Forelimb muscle (tissue), 1 donor: ENCODE measurements around the gene VPS16. TPM values are rescaled to one million over a fixed set of nuclear protein-coding genes. Genes with fewer than 3 reads are reported as not detected.

Source experiments
- DNase-seq: peaks from one replicate; pipeline ENCODE4 v3.0.0-alpha.2; 2013; ENCODE audit warnings: low read depth
- polyA plus RNA-seq: library from polyadenylated mRNA; unstranded; fragments of 120-200 nt; gene quantifications from one replicate; pipeline ENCODE4 v1.2.1, GENCODE V29; 2013; ENCODE audit not compliant: insufficient read length

VPS16 gene
- polyA plus RNA-seq, 1 donor = 20.0 TPM

DNA sequence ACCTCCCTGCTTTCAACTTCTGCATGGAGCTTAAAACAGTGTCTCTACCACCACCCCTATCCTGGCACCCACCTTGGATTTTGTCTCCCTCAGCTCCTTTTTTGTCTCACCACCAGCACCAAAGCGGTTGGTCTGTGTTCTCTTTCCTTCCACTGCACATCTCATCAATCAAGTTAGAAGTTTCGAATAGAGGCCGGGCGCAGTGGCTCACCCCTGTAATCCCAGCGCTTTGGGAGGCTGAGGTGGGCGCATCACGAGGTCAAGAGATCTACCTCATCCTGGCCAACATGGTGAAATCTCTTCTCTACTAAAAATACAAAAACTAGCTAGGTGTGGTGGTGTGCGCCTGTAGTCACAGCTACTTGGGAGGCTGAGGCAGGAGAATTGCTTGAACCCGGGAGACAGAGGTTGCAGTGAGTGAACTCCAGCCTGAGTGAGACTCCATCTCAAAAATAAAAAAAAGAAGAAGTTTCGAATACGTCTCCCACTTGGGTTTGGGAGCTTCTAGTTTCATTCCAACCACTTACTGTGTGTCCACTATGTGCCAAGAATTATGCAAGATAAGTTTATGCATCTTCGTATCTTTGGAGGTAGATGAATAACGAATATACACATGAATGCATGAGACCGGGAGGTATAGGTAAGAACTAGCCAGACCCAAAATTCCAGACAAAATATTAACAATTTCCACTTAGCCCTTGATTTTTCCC lies 6.0 kb upstream of the VPS16 start:
- DNase-seq = no peak

DNA sequence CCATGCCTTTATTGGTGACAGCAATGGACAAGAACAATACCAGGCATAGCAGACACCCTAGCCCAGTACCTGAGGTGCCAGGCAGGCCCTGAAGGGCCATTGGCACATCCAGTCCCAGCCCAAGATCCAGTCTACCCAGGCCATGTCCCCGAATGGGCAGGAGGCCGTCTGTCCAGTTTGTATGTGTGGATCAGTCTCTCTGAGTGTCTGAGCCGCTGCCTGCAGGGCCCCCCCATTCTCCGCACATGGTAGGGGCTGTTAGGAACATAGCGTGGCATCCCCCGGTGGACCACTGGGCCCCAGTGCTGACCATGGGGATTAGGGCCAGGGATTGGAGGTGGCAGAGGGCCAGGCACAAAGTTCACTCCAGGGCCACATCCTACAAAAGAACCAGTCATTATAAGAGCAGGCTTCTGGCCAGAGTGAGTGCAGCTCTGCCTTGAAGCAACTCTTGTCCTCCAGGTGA lies 5.2 kb upstream of the VPS16 start:
- no peak for DNase-seq

DNA sequence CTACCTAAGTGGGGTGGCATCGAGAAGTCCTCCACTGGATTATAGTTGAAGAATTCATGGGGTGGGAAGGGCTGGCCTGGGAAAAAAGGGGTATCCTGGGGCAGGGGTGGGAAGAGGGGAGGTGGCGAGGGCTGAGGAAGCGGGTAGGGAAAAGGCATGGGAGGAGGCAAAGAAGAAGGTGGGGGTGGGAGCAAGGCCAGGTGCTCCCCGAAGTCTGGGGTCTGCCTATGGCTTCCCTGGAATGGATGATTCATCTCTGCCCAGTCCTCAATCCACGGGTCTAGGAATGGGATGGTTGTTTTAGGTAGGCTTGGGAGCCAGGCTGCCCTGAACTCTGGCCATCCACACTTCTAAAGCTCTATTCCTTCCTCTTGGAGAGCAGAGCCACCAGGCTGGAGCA lies 4.5 kb upstream of the VPS16 start:
- no peak for DNase-seq

DNA sequence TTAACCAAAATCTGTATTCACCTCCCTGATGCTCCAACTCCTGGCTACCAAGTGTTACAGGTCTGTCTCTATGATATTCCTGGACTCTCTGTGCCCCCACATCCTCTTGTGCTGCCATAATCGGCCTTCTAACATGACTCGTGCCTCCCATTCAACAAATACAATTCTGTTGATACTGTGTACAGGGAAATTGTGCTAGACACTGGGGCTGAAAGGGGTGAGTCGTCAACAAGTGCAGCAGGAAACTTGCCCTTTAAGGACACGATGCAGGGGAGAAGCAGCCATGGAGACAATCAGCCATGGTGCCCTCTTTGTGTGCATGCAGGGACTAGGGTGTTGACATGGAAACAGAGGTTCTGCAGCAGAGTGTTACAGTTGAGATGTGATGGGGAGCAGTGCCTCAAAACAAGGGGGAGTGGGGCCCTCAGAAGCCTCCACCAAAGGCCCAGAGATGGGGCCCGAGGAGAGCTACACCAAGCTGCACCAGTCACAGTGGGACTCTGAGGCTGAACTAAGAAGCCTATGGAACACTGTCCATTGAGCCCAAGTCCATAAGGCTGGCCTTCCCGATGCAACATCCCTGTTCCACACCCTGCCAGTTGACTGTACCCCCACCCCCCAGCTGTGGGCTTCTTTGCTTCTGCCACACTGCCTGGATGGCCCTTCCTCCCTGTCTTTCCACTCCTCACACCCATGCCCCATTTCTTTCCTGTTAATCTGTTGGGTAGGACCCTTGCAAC lies 3.2 kb upstream of the VPS16 start:
- DNase-seq = no peak

DNA sequence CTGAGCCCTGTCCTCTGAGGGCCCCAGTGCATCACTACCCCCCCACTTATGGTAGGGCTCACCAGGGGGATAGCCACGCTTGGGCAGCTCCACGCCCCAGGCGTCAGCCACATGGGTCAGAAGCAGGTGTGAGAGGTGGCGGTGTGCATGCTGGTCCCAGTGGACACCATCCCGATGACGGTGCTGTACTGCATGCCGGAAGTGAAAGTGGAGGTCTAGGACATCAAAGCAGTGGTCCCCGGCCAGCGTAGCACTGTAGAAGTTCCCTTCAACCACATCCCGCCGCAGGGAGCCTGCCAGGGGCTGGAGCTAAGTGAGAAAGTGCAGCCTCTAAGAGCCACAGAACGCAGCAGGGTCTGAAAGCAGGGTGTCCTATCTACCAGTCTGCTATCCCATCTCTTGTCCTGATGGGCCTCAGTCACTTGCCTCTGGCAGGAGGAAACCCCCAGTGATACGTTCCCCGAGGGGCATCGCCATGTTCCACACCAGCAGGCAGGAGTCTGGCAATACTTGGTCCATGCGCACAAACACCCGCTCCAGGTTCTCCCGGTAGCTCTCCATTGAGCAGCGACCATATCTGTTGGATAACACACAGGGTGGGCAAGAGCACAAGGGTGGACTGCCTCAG lies 2.3 kb upstream of the VPS16 start:
- DNase-seq = no peak

DNA sequence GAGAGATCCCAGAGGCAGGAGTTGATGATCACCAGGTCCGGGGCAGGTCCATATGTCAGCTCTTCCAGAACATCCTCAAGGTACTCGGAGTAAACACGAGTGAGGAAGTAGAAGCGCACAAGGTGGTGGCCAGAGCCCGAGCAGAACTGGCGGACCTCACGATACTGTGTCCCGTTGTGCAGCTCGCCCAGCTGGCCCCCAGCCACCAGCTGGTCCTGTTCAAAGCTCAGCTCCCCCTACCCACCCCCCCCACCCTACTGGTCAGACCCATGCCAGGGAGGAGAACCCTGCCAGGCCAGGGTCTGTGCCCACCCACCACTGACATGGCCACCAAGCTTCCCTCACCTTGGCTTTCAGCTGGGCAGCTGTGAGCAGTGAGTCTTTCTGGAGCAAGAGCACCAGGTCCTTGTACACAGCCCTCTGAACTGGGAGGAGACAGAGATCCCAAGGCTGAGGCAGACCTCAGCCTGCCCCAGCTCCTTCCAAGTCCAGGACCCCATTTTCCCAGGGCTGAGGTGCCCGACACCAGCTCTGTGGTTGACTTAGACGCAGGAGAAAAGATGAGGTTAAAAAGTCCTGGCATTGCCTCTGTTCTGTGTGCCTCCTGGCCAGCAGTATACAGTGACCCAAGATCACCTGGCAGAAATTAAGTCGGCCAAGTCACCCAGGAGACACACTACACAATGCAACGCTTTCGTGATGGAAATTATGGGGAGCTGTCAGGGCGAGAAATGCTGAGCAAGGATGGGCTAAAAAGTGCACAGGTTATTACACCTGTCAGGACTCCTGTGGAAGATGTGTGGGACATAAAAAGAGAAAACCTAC lies 1.5 kb upstream of the VPS16 start:
- no peak for DNase-seq

DNA sequence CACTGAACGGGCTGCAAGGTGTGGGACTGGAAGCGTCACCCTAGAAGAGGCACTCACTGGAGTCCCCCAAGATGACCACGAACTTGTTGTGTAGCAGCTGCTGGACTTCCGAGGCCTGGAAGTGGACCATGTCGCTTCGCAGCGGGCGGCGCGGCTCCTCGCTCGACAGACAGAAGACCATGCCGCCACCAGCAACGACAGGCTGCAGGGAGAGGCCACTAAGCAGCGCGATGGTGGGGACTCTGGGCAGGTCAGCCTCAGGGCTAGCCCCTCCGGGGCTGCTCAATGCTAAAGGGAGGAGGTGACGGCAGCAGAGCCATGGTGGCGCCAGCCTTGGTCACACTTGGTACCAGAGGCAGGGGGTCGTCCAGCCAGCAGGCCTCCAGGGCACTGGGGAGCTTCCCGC lies 810 bp upstream of the VPS16 start:
- no peak for DNase-seq

DNA sequence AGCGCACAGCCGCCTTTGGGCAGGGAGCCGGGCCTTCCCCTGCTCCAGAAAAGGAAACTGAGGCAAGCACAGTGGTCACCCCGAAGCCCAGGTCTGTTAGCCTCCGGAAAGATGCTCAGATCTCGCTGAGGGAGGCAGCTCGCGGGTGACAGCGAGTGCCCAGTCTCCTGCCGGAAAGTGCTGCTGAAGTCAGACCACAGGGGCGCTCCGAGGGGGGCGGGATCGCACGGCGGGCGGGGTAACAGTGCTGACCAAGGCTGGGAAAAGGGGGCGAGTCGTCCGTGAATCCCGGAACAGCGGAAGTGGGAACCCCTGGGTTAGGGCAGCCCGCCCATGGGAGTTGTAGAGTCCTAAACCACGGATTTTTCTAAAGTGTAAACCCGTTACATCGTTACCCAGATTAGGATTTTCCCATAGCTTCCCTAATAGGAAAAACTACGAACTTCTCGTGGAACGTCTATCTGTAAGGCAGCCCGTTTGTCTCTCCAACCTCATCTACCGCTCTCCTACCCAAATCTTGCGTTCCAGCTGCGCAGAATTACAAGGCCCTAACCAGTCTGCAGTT lies 504 bp downstream of the VPS16 start:
- DNase-seq = no peak

DNA sequence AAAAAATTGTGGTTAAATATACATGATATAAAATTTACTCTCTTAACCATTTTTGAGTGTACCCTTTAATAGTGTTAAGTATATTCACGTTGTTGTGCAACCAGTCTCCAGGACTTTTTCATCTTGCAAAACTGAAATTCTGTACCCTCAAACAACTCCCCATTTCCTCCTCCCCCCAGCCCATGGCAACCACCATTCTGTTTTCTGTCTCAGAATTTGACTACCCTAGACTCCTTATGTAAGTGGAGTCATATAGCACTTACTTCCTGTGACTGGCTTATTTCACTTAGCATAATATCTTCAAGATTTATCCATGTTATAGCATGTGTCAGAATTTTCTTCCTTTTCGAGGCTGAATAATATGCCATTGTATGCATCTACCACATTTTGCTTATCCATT lies 5.1 kb downstream of the VPS16 start:
- no peak for DNase-seq

DNA sequence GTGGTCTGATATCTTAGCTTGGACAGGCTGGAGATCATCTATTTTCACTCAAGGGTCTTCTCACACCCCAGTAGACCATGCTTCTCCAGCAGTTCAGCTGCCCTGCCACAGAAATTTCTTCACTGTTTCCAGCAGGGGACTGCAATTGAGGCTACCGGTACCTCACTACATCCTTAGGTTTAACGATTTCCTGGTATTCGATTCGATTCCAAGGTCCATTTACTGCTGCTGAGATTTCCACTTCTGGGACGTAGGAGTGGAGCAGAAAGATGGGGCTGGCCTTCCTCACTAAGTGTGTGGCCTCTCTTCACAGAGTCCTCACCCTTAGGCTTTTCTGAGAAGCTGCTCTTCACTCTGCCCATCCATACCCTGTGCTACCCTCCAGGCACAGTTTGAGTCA lies 6.2 kb downstream of the VPS16 start:
- DNase-seq = no peak

DNA sequence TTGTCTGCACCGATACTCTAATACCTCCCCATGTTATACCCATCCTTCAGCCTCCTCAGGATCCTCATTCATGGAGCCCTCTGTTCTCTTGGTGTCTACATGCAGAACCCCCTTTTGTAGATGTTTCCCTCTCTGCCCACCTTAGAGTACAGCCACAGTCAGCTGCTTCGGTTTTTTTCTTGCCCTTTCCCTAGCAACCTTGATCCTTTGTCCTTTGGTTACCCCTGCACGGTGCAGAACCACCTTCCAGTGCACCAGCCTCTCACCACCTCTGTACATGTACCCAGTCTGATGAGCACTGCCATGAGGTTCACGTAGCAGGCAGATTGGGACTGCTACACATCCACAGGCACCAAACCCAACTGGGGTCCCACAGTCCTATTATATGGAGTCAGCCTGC lies 7.3 kb downstream of the VPS16 start:
- DNase-seq = no peak

DNA sequence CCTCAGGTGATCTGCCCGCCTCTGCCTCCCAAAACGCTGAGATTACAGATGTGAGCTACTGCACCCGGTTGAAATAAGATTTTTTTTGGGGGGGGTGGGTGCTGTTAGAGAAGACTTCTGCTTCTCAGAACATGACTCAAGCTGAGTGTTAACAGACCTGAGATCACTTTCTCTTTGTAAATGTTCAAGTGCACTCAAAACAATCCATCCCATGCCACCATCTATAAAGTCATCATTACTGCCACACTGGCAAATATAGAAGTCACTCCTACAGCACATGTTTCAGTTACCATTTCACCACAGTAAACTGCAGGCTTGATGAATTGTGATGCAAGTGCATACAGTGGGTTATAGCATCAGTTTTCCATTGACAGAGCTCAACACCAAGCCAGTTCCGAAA lies 9.0 kb downstream of the VPS16 start:
- DNase-seq = no peak

DNA sequence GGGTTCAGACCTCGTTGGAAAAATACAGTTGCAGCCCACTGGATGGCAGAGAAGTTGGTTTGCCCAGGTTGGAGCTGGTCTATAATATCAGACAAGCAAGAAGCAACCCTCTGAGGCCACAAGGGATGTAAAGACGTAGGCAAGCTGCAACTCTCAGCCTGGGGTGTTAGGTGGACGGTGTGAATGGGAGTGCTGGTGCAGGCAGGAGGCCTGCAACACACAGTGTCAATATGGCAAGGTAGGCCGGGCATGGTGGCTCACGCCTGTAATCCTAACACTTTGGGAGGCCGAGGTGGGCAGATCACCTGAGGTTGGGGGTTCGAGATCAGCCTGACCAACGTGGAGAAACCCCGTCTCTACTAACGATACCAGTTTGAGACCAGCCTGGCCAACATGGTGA lies 10.5 kb downstream of the VPS16 start:
- no peak for DNase-seq

DNA sequence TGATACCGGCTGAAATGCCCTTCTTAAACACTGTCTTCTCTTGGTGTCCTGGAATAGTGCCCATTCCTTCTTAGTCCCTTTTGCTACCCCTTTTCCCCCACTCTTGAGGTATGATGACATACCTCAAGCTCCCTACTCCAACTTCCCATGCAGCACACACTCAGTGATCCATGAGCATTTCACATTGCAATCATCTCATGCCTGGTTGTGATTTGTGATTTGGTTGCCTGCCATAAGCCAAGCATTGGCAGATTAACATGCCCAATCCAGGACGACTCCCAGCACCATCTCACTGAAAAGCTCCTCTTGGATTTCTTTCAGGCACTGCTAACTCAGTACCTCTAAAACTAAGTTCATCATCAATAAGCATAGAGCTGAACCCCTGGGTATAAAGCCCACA lies 18.0 kb downstream of the VPS16 start:
- DNase-seq = no peak

DNA sequence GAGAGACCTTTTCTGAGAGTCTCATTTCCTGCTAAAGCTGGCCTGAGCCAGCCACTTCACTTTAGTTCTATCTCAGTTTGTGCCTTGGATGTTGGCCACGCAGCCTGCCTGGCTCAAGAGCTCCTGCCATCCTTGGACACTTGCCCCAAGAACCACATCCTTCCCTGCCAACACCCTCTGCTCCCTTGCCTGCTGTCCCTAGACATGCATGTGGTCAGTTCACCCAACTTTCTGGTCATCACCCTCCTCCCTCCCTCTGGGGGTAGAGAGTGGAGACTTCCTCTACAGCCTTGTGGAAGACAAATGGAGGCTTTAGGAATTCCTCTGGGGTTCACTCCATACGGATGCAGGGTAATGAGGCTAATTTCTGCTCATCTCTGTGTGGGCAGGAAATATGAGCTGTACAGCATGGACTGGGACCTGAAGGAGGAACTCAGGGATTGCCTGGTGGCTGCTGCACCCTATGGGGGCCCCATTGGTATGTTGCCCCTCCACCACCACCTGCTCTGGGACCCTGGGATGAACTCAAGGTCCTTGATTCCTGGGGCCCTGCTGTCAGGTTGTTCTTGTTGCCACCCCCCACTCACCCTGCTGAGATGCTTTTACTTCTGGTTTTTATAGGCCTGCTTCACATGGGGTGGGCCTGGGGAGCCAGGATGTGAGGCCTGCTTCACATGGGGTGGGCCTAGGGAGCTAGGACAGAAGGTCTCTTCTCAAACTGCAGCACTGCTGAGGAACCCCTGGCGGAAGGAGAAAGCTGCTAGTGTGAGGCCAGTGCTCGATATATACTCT lies 19.0 kb downstream of the VPS16 start:
- no peak for DNase-seq

DNA sequence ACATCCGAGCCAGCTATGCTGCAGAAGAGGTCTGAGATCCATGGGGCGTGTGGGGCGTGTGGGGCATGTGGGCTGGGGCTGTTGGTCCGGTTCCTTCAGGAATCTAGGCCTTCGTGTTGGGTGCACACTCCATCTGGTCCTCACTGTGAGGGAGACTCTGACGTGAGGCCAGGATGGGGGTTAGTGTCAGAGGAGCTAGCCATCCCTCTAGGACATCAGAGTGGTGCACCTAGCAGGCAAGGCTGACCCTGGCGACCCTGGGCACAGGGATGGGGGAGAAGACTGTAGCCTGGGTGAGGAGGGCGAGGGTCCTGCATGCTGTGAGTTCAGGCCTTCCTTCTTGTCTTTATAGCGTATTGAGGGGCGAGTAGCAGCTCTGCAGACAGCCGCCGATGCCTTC lies 24.1 kb downstream of the VPS16 start:
- no peak for DNase-seq

DNA sequence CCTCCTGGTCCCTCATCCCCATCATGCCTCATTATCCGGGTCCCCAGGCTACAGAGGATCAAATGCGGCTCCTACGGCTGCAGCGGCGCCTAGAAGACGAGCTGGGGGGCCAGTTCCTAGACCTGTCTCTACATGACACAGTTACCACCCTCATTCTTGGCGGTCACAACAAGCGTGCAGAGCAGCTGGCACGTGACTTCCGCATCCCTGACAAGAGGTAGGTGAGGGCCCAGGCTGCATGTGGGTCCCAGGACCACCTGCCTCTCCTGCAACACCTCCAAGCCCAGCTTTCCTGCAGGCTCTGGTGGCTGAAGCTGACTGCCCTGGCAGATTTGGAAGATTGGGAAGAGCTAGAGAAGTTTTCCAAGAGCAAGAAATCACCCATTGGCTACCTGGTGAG lies 24.6 kb downstream of the VPS16 start:
- no peak for DNase-seq

DNA sequence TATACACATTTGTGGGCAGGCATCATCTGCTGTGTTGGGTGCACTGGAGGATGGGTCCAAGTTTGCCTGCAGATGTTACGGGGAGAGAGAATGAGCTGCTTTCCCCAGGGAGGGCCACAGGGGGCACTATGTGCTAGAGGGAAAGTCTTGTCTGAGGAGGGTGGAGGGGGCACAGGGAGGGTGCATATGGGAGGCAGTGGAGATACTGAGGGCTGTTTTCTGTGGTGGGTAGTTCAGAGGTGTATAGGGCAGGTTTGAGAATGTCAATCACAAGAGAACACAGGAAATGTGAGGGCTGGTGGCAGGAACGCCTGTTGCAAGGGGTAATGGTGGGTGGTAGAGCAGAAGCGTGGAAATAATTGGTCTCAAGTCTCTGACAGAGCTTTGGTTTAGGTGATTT lies 25.1 kb downstream of the VPS16 start:
- DNase-seq = no peak

DNA sequence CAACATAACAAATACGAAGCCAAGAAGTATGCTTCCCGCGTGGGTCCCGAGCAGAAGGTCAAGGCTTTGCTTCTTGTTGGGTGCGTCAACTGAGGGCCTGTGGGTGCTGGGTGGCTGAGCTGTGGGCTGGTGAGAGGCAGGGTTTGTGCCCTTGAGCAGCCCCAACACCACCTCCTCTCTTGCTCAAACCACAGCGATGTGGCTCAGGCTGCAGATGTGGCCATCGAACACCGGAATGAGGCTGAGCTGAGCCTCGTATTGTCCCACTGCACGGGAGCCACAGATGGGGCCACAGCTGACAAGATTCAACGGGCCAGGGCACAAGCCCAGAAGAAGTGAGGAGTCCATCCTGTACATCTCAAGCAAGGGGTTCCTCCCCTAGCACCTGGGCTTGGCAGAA lies 25.7 kb downstream of the VPS16 start:
- DNase-seq = no peak

DNA sequence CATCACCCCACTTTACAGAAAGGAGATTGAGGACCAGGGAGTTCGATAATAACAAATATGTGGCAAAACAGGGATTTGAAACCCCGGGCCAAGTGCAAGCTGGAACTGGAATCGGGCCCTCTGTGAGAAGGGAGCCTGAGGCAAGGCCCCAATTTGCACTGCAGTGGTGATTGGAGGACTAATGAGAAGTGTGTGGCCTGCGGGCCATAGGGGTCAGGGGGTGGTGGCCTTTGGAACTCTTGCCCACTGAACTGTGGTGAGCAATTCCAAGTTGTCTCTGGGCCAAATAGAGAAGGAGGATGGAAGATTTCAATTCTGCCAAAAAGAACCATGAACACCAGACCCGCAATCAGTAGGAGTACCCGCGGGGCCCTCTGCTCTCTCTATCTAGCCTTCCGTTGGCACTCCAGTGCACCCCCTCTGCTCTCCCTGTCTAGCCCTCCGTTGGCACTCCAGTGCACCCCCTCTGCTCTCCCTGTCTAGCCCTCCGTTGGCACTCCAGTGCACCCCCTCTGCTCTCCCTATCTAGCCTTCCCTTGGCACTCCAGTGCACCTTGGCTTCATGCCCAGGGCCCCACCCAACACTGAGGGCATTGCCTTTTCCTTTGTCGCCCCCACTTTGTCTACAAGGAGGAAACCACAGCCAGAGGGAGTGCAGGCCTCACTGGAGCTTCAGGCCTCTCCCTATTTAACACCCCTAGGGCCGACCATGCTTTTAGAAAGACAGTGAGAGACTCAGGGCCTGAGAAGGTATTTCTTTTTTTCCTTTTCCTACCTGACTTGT lies 26.7 kb downstream of the VPS16 start:
- no peak for DNase-seq
